Measurements from ENCODE around the gene THNSL1.
"Not testable (repeated sequence)": the region's sequence is repeated elsewhere in the genome, so short reads cannot be mapped to it uniquely, and the experiment has no call there.

Gene THNSL1, protein sequence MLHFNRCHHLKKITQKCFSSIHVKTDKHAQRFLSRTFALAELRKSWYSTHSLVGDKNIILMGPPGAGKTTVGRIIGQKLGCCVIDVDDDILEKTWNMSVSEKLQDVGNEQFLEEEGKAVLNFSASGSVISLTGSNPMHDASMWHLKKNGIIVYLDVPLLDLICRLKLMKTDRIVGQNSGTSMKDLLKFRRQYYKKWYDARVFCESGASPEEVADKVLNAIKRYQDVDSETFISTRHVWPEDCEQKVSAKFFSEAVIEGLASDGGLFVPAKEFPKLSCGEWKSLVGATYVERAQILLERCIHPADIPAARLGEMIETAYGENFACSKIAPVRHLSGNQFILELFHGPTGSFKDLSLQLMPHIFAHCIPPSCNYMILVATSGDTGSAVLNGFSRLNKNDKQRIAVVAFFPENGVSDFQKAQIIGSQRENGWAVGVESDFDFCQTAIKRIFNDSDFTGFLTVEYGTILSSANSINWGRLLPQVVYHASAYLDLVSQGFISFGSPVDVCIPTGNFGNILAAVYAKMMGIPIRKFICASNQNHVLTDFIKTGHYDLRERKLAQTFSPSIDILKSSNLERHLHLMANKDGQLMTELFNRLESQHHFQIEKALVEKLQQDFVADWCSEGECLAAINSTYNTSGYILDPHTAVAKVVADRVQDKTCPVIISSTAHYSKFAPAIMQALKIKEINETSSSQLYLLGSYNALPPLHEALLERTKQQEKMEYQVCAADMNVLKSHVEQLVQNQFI

DNA sequence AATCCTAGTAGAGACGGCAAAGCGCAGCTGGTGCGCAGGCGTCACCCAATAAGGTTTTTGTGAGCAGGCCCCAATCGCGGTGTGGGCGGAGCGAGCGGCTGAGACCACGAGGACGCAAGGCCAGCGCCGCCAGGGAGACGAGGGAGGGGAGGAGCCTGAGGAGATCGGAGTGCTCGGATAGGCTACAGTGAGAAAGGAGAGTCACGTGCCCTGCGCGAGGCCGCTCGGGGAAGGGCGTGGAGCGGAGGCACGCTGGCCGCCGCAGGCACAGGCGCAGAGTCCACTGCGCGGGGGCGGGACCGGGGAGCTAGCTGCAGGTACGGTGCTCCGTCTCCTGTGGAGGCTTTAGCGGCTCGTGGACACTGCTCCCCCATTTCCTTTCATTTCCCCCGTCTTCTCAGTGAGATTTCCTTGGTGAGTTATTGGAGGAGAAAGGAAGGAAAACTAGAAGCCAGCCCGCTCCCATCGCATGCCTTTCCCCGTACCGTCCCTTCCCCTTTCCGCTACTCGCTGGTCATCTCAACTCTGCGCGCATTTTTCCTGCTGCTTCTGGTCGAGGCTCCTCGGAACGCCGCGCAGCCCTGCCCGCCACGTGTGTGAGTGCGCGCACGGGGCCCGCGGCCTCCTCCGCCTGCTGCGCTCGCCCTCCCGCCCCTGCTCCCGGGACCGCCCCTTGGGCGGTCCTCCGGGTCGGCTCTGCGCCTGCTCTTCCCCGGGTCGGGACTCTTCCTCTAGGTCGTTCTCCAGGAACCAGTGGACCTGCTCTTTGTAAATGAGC lies at the start of gene THNSL1:
Gene THNSL1, plus strand, starts transcription at position 237 of the 778 bp plus-strand sequence. CDS start 6,612 bp downstream, outside the sequence.
- peak; percentile 98 for DNase-seq

DNA sequence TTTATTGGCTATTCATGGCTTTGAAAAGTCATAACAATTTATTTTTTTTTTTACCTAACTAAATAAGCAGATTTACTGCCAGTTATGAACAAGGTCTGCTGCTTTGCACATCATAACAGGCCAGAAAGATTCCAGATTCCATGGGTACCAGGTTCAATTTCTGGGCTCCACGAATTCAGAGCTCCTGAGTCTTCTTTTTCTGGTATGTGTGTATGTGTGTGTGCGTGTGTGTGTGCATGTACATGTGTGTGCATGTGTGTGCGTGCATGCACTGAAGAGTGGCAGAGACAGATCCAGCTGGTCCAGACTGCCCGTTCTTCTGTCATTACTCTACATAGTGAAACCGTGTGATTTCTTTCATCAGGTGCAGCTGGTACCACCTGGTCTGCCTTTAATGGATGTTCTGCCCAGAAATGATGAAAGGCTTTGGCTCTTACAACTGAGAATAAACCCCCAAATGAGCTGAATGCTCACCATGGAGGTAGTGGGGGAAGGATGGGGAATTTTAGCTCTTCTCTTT lies 49.4 kb upstream of the THNSL1 start:
- no peak for DNase-seq

DNA sequence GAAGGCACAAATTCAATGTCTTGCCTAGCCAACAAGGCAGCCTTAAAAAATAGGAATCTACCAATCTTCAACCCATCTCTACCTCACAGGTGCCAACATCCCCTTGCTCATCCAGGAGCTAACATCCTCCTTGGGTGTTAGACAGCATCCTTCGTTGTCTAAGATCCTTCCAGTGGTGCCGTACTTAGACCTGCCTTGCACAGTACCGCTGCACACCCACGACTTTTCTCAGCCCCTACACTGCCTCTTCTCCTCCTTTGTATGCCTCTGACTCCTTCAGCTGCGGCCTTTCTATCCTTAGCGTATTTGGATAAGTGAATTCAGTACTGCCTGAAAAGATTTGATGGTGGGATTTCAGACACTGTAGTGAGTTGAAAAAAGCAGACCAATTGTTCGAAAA lies 48.1 kb upstream of the THNSL1 start:
- DNase-seq: no peak

DNA sequence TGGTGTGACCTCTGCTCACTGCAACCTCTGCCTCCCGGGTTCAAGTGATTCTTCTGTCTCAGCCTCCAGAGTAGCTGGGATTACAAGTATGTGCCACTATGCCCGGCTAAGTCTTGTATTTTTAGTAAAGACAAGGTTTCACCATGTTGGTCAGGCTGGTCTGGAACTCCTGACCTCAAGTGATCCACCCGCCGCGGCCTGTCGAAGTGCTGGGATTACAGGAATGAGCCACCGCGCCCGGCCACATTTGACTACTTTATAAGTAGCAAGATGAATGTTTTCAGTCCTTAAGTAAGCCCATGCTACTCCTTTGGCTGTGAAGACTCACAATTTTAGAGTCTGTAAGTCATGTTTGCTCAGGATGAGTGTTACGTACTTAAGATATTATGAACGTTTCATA lies 47.5 kb upstream of the THNSL1 start:
- DNase-seq: not testable (repeated sequence)

DNA sequence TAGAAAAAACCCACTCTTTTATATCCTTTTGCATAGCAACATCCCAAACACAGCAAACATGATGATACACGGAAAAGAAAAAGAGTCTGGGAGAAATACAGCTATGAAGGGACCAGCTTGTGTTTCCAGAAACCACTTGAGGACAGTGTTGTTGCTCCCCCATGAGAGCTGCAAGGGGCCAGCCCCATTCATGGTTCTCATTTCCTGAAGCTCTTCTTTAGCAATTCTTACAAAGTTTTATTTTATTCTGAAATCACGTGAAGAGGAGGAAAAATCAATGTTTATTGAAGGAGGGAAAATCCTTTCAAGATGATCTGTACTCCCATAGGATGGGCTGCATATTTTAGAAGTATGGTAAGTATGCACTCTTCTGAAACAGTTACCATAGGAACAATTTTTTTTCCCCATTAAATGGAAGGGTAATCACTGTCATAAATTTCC lies 46.6 kb upstream of the THNSL1 start:
- DNase-seq: no peak

DNA sequence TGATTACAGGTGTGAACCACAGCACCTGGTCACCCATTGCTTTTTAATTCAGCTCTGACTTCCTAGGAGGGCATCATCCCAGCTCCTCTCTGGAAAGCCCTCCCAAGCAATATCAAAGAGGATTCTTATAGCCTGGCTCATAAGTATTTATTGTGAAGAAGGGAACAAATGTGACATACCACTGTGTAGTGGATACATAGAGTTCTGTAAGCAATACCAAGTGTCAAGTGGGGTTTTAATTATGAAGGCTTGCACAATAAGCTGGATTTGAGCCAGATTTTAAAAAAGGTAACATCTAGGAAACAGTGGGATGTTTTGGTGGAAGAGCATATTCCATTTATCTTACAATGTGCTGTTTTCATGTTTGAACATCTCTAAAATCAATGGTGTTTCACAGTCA lies 45.0 kb upstream of the THNSL1 start:
- no peak for DNase-seq

DNA sequence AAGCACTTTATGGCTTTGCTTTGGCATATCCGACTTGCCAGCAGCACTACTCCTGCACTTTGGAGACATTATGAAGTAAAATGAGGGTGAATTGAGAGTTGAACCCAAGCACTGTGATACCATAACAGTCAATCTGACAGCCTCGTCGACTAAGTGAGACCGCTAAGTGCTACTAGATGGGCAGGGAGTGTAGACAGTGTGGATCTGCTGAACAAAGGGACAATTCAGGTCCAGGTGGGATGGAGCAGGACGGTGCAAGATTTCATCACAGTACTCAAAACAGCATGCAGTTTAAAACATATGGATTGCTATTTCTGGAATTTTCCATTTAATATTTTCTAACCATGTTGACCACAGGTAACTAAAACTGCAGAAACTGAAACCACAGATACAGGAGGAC lies 43.2 kb upstream of the THNSL1 start:
- DNase-seq: no peak

DNA sequence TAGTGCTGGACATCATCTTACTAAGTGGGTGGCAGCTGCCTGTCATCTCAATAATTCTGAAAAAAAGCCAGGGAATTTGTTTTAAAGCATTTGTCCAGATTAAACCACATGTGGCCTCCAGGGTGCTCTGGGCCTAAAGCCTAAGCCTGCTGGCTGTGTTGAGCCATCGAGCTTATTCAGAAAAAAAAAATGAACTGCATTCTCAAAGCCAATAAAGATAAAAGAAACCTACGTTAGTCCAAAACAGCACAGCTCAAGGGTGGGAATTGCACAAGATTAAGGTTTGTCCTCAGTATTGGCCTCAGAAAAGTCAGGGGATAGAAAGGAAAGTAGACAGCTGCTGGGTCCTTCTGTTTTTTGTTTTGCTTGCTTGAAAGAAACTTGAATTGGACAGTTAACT lies 41.4 kb upstream of the THNSL1 start:
- no peak for DNase-seq

DNA sequence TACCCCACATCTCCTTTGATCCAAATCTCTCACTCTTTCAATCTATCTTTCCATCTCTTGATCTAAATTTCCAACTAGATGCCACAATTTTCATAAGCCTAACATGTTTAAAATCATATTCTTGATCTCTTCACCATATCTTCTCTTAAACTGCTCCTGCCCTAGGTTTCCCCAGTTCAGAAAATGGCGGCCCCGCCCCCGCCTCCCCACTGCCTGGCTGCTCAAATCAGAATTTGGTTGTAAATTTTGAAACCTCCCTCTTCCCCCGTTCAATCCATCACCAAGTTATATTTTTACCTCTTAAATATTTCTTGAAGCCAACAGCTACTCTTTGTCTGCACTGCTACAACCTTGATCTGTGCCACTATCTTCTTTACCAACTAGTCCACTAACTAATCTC lies 36.7 kb upstream of the THNSL1 start:
- no peak for DNase-seq

DNA sequence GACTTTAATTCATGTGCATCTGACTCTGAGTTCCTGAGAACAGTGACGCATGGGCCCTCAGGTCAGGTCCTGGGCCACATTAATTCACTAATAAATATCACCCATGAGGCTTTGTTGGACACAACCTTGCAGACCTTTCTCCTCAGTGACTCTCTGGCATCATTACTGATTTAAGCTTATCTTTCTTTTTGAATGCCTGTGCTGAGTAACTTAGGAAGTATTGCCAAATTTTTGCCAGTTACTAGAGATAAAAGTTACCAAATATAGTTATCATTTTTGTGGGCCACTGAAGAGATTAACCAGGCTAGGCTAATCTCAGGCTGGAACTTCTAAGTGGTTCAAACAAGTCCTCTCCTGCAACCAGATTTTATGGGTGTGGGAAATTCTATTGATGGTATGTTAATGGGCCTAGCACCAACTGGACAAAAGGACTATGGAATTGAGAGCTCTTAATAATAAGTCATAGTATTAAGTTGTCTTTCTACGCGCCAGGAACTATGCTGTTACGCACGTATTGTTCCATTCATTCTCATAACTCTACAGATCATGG lies 35.2 kb upstream of the THNSL1 start:
- no peak for DNase-seq

DNA sequence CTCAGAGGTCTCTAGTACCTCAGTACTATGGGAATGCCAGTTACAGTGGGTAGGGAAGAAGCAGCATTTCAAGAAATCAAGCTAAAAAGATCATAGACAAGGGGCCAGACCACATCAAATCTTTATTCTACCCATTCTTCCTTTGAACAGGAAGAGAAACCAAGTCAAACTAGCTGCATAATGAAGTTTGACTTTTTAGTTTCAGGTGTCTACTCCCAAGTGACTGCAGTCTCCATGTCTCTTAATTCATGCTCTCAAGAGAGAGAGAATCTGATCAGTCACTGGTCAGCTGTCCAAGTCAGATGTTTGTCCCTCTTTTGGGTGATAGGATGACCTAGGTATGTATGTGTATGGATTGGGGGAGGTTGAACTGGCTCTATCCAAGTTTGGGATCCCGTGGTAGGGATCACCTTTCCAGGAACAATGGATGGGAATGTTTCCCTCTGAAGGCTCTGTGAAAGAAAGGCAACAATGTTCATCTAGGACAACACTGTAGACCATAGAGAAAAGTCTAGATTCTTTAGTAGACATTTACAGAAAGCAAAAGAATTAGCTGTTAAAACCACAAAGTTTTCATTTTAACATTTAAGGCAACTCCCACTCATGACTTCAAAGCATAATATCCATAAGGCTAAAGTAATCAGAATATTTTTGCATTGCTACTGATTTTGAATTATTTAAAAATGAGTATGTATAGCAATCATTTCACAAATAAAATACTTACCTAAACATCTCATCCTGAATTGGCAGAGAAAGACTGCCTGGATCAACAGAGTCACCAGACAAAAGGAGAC lies 33.9 kb upstream of the THNSL1 start:
- no peak for DNase-seq

DNA sequence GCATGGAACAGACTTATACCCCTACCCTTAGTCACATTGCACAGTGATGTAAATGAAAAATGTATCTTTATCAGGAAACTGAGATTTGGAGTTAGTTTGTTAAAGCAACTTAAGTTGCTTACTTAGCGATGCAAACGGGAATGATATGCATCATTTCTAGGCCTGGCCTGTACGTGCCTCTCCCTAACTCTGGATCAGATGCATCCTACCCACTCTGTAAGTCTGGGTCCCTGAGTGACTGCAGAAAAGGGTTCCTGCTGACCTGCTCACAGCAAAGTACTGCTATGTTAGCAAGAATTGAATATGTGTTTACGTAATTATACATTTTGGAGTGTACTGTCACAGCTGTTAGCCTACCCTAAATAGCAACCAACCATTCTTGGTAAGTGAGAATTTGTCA lies 33.3 kb upstream of the THNSL1 start:
- no peak for DNase-seq

DNA sequence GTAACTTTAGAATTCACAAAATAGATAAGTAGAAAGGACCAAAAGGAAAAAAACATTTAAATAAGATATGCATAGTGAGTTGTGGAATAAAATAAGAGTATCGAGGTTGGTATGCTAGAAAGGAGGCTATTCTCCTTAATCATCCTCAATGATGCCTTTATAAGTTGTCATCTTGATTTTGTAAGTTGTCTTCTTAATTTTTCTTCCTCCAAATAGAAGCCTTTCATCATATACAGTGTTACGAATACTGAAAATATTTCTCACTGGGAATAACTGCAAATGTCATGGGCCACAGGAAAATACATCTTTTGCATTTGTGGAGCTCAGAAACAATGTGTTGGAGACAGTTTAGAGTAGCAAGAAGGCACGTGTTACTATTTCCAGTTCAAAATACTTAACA lies 32.5 kb upstream of the THNSL1 start:
- DNase-seq: no peak

DNA sequence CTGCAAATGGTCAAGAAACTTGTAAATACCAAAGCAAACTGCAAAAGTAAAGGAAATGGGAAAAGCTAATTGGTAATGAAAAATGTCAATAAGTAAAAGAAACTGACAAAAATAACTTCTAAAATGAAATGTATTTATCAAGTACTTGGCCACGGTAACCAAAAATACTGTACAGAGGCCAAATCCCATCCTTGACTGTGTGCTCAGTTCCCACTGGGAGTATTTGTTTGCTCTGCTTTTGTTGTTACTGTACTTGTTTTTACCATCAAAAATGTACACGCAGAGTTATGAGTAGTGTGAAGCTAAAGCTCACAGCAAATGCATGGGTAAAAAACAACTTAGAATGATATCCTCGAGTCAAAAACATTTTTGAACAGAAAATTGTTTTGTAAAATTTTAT lies 31.5 kb upstream of the THNSL1 start:
- no peak for DNase-seq

DNA sequence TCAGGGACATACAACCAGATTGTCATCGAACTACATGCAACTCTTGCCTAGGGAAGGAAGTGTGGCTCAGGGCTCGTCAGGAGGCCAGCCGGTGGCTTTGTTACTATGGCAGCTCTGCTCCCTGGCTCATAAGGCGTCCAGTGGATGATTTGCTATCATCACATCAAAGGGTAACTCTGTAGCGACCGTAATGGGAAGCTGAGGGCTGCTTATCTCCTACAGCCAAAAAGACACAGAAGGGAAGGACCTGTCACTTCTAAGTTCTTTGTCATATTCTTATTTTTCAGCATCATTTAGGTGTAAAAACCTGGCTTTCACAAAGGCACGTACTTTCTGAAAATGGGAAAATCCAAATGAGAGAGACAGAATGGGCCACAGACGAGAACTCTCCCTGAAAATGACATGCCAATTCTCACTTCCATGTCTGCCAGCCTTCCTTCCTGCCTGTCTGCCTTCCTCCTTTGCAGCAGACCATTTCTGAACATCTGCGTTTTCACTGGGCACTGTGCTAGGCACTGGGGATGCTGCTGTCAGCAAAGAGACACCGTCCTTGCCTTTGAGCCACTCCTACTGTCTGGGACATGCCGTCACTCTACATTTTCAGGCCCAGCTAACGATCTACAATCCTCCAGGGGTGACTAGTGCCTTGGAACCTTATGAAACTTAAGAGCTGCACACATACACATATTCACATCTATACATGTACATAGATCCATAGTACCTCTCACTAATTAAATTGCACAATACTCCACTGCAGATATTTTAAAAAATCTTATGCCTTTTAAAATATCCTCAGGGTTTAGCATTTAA lies 27.4 kb upstream of the THNSL1 start:
- peak; percentile 50 for DNase-seq

DNA sequence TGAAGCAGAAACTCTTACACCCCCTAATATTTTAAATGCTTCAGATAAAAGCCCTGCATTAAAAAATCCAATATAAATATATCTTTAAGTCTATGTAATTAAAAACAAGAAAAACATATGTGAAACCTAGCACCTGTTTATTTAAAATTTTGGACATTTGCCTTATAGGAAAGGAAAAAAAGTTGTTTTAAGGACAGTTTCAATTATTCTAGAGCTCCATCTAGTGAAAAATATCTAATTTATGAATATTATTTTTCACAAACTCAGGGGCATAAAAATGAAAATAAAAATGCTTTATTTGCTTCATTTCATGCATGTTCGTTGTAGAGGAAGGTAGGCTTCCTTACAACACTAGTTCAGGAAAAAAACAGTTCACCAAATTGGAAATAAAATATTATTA lies 26.5 kb upstream of the THNSL1 start:
- DNase-seq: peak; percentile 13

DNA sequence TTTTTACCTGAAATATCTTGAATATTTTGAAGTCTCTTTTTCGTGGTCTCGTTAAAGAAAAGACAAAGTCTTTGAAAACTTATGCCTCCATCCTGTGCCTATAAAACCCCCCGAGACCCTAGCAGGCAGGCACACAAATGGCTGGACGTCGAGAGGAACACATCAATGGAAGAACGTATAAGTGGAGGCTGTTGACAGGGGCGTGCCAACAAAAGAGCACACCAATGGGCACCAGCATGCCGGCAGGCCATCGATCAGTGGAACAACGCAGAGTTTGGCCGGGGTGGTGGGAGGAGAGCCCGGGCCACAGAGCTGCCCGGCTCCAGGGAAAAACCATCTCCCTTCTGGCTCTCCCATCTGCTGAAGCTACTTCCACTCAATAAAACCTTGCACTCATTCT lies 25.1 kb upstream of the THNSL1 start:
- DNase-seq: no peak

DNA sequence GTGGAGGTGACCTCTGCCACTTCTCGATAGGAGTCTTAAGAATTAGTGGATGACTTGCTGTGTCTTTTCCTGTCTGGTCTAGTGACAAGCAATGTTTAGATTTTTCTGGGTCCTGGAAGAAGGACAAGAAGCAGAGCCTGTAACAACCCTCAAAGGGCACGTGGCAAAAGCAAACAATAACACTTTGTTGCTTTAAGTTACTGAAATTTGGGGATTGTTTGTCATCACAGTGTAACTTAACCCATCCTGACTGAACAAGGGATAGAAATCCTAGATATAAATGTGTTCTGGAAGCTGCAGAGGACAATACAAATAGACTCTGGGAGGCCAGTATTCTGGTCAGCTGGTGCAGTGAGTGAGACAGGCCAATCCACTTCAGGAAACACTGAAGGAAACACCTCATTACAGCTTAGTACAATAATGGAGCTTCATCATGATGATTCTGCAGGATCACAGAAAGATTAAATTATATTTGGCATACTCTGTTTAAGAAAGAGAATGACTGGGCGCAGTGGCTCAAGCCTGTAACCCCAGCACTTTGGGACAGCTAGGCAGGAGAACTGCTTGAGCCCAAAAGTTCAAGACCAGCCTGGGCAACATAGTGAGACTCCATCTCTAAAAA lies 23.8 kb upstream of the THNSL1 start:
- no peak for DNase-seq

DNA sequence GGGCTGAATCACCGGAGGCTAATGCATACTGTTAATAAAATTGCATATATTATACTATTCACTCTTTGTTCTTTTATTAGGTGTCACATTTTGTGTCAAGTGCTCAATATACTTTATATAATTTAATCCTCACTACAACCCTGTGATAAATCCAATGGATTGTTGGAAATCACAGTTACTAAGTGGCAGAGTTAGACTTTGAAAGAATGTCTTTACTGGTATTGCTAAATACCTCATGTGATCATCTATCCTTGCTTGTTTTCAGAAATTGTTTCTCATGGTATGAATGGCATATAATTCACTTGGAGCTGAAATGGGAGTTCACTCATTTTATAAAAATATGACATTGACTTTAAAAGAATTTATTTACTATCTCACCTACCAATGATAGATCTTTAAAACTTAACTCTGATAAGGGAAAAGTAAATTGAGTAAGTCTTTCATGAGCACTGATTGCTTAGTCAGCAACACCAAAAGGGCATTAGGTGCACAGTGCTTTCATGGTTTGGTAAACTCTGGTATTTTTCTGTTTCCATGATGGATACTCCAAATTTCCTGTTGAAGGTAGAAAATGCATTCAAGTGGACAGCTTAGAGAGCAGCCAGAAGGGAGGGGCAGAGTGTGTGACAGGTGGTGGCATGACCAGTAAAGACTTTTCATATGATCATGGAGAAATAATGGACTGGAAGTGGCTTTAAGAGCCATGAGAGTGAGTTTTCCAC lies 23.0 kb upstream of the THNSL1 start:
- DNase-seq: no peak

DNA sequence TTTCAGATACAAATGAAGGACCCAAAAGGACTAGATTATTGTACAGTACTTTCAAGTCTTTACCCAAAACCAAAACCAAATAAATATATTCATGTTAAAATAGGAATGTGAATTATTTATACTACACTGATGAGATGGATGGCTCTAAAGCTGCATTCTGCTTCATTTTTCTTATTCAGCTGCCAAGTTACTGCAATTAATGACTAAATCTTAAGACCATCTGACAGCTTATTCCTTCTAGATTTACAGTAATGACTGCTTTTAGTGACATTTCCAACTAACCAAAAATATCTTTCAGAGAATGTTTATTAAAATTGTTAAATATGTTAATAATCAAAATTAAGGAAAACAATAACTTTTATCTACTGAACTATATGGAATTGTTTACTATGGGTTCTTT lies 21.3 kb upstream of the THNSL1 start:
- DNase-seq: no peak
